ENCODE results near the gene ESYT2. TPM values are rescaled to one million over a fixed set of nuclear protein-coding genes. Genes with fewer than 3 reads are reported as not detected.
"Not testable (repeated sequence)": the region's sequence is repeated elsewhere in the genome, so short reads cannot be mapped to it uniquely, and the experiment has no call there.

ESYT2 gene
- total RNA-seq, 1 experiment from 2014 or later = 39.0 TPM

- H3T11ph ChIP-seq (ENCODE audit: low read length) = no peak overlapping the region
- no peak overlapping the region for H2AFZ ChIP-seq (ENCODE audit: low read length)
- no peaks in the 10 kb centered on the region for H3K23me2 ChIP-seq (ENCODE audit: insufficient read length, low read depth, low read length, poor library complexity, severe bottlenecking)
- H2BK12ac ChIP-seq (ENCODE audit: insufficient read length, low read depth, low read length) = no peak overlapping the region
- H3K79me2 ChIP-seq (ENCODE audit: insufficient read depth, low read length) = no peaks in the 10 kb centered on the region
- H3K4me2 ChIP-seq (ENCODE audit: insufficient read depth, insufficient read length, low read length) = no peak overlapping the region
- no peak for TF ChIP-seq CTCF (conservative IDR thresholded peaks at IDR 0.05)
- no peak overlapping the region for H3K27ac ChIP-seq (ENCODE audit: insufficient read length, low read depth, low read length)
- H3K23ac ChIP-seq (ENCODE audit: insufficient read length, low read depth, low read length) = no peak overlapping the region
- no peak overlapping the region for H2AK5ac ChIP-seq (ENCODE audit: insufficient read length, low read length)
- Mint-ChIP-seq H3K4me1 (peaks cover 23 to 29% of the 10 kb centered on the region in 2 experiments), H3K4me3 (no peak overlapping the region), H3K27ac (no peak overlapping the region; a peak in 1 of 7 replicates), H3K27me3 (ENCODE audit: low read depth) (no peaks in the 10 kb centered on the region), H3K9me3 (peaks cover 12% of the 10 kb centered on the region in 2 experiments), H3K36me3 (ENCODE audit: insufficient read depth in 1 of 3, low read depth in 3 of 3) (peaks cover 7 to 18% (median 7%) of the 10 kb centered on the region in 3 experiments; a peak in 5 of 7 replicates)
- no peak overlapping the region for H4K91ac ChIP-seq (ENCODE audit: insufficient read length, low read depth, low read length)
- no peak for DNase-seq
- H3K14ac ChIP-seq (ENCODE audit: insufficient read depth, low read length) = no peak overlapping the region
- H4K5ac ChIP-seq (ENCODE audit: insufficient read length, low read depth, low read length) = no peak overlapping the region
- H3K18ac ChIP-seq (ENCODE audit: insufficient read length, low read depth, low read length) = no peak overlapping the region
- H3K4ac ChIP-seq (ENCODE audit: low read depth, low read length) = no peak overlapping the region
- H2BK20ac ChIP-seq (ENCODE audit: low read depth, low read length, poor library complexity, severe bottlenecking) = no peak overlapping the region
- H3K79me1 ChIP-seq (ENCODE audit: insufficient read depth, low read depth, low read length, poor library complexity, severe bottlenecking) = no peaks in the 10 kb centered on the region
- no peak overlapping the region for H3K9ac ChIP-seq (ENCODE audit: extremely low read depth, insufficient read length, low read length)
- no peak overlapping the region for H3K56ac ChIP-seq (ENCODE audit: insufficient read length, low read depth, low read length)
- peaks cover 4% of the 10 kb centered on the region; the same call in 1 of the 2 replicates for H3K4me1 ChIP-seq (ENCODE audit: insufficient read depth, low read length)
- no peaks in the 10 kb centered on the region for H3K27me3 ChIP-seq (ENCODE audit: insufficient read depth, low read length)
- no peak overlapping the region for H2BK120ac ChIP-seq (ENCODE audit: low read depth, low read length, poor library complexity, severe bottlenecking)
- no peak overlapping the region for H4K8ac ChIP-seq (replicated peaks; ENCODE audit: insufficient read length, low read depth, low read length)
- no peak overlapping the region for H2BK5ac ChIP-seq (ENCODE audit: insufficient read length, low read length)
- no peaks in the 10 kb centered on the region for H3K9me3 ChIP-seq (ENCODE audit: control insufficient read depth, low read depth, low read length)
- no CpG with 5 or more reads among the region's 8 CpGs for WGBS (ENCODE audit: extremely low coverage, insufficient read length, low lambda C conversion rate)
- H4K20me1 ChIP-seq (ENCODE audit: control insufficient read depth, insufficient read depth, insufficient read length) = no peaks in the 10 kb centered on the region
- H2BK15ac ChIP-seq (ENCODE audit: low read depth, low read length) = no peak overlapping the region
Measured at GRCh38 chr7:158840604-158841003, 11.3 kb upstream of the ESYT2 start.

GRCh38 chr7:158839177-158839576, 9.9 kb upstream of the ESYT2 start:
- not testable (repeated sequence) for H4K5ac ChIP-seq (ENCODE audit: insufficient read length, low read depth, low read length); H2BK120ac ChIP-seq (ENCODE audit: low read depth, low read length, poor library complexity, severe bottlenecking); H3K36me3 Mint-ChIP-seq (ENCODE audit: insufficient read depth in 1 of 3, low read depth in 3 of 3); H3K4ac ChIP-seq (ENCODE audit: low read depth, low read length); H3K56ac ChIP-seq (ENCODE audit: insufficient read length, low read depth, low read length); DNase-seq; H2AK5ac ChIP-seq (ENCODE audit: insufficient read length, low read length); H3K14ac ChIP-seq (ENCODE audit: insufficient read depth, low read length); H3K27ac ChIP-seq (ENCODE audit: insufficient read length, low read depth, low read length); H4K91ac ChIP-seq (ENCODE audit: insufficient read length, low read depth, low read length); H3K27me3 ChIP-seq (ENCODE audit: insufficient read depth, low read length); H3K9me3 ChIP-seq (ENCODE audit: control insufficient read depth, low read depth, low read length); H3K27me3 Mint-ChIP-seq (ENCODE audit: low read depth); H3K9ac ChIP-seq (ENCODE audit: extremely low read depth, insufficient read length, low read length); H3K9me3 Mint-ChIP-seq; H3T11ph ChIP-seq (ENCODE audit: low read length); H3K4me2 ChIP-seq (ENCODE audit: insufficient read depth, insufficient read length, low read length); H3K79me2 ChIP-seq (ENCODE audit: insufficient read depth, low read length); H2BK5ac ChIP-seq (ENCODE audit: insufficient read length, low read length); H2BK20ac ChIP-seq (ENCODE audit: low read depth, low read length, poor library complexity, severe bottlenecking); H2BK12ac ChIP-seq (ENCODE audit: insufficient read length, low read depth, low read length); H4K20me1 ChIP-seq (ENCODE audit: control insufficient read depth, insufficient read depth, insufficient read length); H4K8ac ChIP-seq (replicated peaks; ENCODE audit: insufficient read length, low read depth, low read length); H3K23me2 ChIP-seq (ENCODE audit: insufficient read length, low read depth, low read length, poor library complexity, severe bottlenecking); H2AFZ ChIP-seq (ENCODE audit: low read length); H2BK15ac ChIP-seq (ENCODE audit: low read depth, low read length); H3K4me1 ChIP-seq (ENCODE audit: insufficient read depth, low read length); H3K23ac ChIP-seq (ENCODE audit: insufficient read length, low read depth, low read length); H3K79me1 ChIP-seq (ENCODE audit: insufficient read depth, low read depth, low read length, poor library complexity, severe bottlenecking); H3K4me3 Mint-ChIP-seq; H3K18ac ChIP-seq (ENCODE audit: insufficient read length, low read depth, low read length)
- Mint-ChIP-seq H3K4me1 (peaks cover 21 to 24% of the 10 kb centered on the region in 2 experiments), H3K27ac (peak overlapping the region in 1 of 3 experiments; percentile 91; a peak in 1 of 7 replicates)
- no CpG with 5 or more reads among the region's 8 CpGs for WGBS (ENCODE audit: extremely low coverage, insufficient read length, low lambda C conversion rate)
